ENCODE measurements around the gene EVI5L. TPM values are rescaled to one million over a fixed set of nuclear protein-coding genes. Genes with fewer than 3 reads are reported as not detected.
A peak's percentile ranks its signal among the peaks of the same experiment; 100 is the strongest.

The EVI5L gene
- total RNA-seq, 1 donor from 2014 or later: 22.9 TPM

- Histone ChIP-seq H3K9me3 (replicated peaks) (no peaks in the 10 kb centered on the region), H3K27ac (replicated peaks) (no peak overlapping the region), H3K36me3 (no peaks in the 10 kb centered on the region), H3K4me1 (peaks cover 35% of the 10 kb centered on the region), H3K27me3 (ENCODE audit: low read depth) (no peaks in the 10 kb centered on the region), H3K4me3 (no peak overlapping the region)
- no peak for TF ChIP-seq CTCF (IDR thresholded peaks at IDR 0.05; ENCODE audit: borderline replicate concordance)
- intact Hi-C loops (cut with micrococcal nuclease): no loop called here
- no peak for DNase-seq
Measured at GRCh38 chr19:7832009-7832408, 2.0 kb downstream of the EVI5L start.

GRCh38 chr19:7832781-7833180 lies 2.8 kb downstream of the EVI5L start:
- DNase-seq: no peak
- Histone ChIP-seq H3K4me3 (peak overlapping the region; percentile 25), H3K36me3 (no peaks in the 10 kb centered on the region), H3K9me3 (replicated peaks) (no peaks in the 10 kb centered on the region), H3K4me1 (peaks cover 35% of the 10 kb centered on the region), H3K27ac (replicated peaks) (peak overlapping the region; percentile 73), H3K27me3 (ENCODE audit: low read depth) (no peaks in the 10 kb centered on the region)
- intact Hi-C loops (cut with micrococcal nuclease): no loop called here
- TF ChIP-seq CTCF (IDR thresholded peaks at IDR 0.05; ENCODE audit: borderline replicate concordance): no peak

- peaks cover 35% of the 10 kb centered on the region for H3K4me1 ChIP-seq
- H3K36me3 ChIP-seq: no peaks in the 10 kb centered on the region
- H3K27ac ChIP-seq (replicated peaks): peak overlapping the region; percentile 73
- intact Hi-C loops (cut with micrococcal nuclease): no loop called here
- no peaks in the 10 kb centered on the region for H3K9me3 ChIP-seq (replicated peaks)
- no peaks in the 10 kb centered on the region for H3K27me3 ChIP-seq (ENCODE audit: low read depth)
- no peak for TF ChIP-seq CTCF (IDR thresholded peaks at IDR 0.05; ENCODE audit: borderline replicate concordance)
- DNase-seq: peak; percentile 82
- H3K4me3 ChIP-seq: peak overlapping the region; percentile 25
Measured at GRCh38 chr19:7833225-7834099, 3.4 kb downstream of the EVI5L start.

GRCh38 chr19:7839476-7839875 lies 9.5 kb downstream of the EVI5L start:
- Histone ChIP-seq H3K9me3 (replicated peaks) (no peaks in the 10 kb centered on the region), H3K4me3 (no peak overlapping the region), H3K36me3 (no peaks in the 10 kb centered on the region), H3K4me1 (no peaks in the 10 kb centered on the region), H3K27me3 (ENCODE audit: low read depth) (no peaks in the 10 kb centered on the region), H3K27ac (replicated peaks) (no peak overlapping the region)
- intact Hi-C loops (cut with micrococcal nuclease): no loop called here
- DNase-seq: no peak
- no peak for TF ChIP-seq CTCF (IDR thresholded peaks at IDR 0.05; ENCODE audit: borderline replicate concordance)

GRCh38 chr19:7840629-7841028 lies 10.6 kb downstream of the EVI5L start:
- H3K27ac ChIP-seq (replicated peaks): no peak overlapping the region
- H3K27me3 ChIP-seq (ENCODE audit: low read depth): no peaks in the 10 kb centered on the region
- no peaks in the 10 kb centered on the region for H3K36me3 ChIP-seq
- no peak for DNase-seq
- no peaks in the 10 kb centered on the region for H3K4me1 ChIP-seq
- TF ChIP-seq CTCF (IDR thresholded peaks at IDR 0.05; ENCODE audit: borderline replicate concordance): no peak
- intact Hi-C loops (cut with micrococcal nuclease): no loop called here
- no peak overlapping the region for H3K4me3 ChIP-seq
- no peaks in the 10 kb centered on the region for H3K9me3 ChIP-seq (replicated peaks)
